Measurements from ENCODE around the gene GANAB. TPM values are rescaled to one million over a fixed set of nuclear protein-coding genes. Genes with fewer than 3 reads are reported as not detected.

GANAB gene
- total and polyA plus RNA-seq, 2 of the 13 experiments (the other 11 are each of a cell fraction or from before 2014, with no cell fraction given) = 99.5 to 234 TPM

DNA sequence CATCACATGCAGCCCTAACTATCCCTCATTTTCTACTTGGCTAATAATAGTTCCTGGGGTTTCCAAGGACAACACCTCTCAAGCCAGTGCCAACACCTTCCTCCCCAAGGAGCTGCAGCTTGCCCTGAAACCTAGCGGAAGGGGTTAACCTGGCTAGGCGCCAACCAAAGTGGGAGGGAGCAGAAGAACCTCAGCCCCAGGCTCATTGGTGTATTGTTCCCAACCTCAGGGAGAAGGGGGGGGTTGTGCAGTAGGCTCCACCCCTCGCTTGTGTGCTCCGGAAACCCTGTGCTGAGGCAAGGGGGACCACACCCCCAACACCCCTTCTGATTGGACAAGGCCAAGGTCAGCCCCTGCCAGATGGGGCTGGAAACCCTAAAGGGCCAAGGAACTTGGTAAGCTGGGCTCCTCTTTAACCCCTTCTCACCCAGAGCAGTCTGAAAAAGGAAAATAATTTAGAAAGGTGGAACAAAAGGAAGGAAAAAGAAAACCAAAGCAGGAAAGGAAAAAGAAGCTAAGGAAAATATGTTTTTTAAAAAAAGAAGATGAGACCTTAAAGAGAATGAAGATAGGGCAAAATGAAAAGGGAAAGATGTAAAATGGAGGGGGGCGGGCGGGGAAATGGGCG lies 47.2 kb downstream of the GANAB start (continued):
- peak; percentile 88; the same call in 1 of the 2 replicates for TF ChIP-seq HMGXB3 (CRISPR knock-in tag; IDR thresholded peaks at IDR 0.05; ENCODE audit: borderline replicate concordance)
- 0 out of 2 replicates have a peak, but pooled peaks have one; percentile 26 for TF ChIP-seq GTF2F1 (IDR thresholded peaks at IDR 0.05; ENCODE audit: low read length)
- no peak for TF ChIP-seq ZNF224 (CRISPR knock-in tag; IDR thresholded peaks at IDR 0.05)
- TF ChIP-seq, protein P1, sequence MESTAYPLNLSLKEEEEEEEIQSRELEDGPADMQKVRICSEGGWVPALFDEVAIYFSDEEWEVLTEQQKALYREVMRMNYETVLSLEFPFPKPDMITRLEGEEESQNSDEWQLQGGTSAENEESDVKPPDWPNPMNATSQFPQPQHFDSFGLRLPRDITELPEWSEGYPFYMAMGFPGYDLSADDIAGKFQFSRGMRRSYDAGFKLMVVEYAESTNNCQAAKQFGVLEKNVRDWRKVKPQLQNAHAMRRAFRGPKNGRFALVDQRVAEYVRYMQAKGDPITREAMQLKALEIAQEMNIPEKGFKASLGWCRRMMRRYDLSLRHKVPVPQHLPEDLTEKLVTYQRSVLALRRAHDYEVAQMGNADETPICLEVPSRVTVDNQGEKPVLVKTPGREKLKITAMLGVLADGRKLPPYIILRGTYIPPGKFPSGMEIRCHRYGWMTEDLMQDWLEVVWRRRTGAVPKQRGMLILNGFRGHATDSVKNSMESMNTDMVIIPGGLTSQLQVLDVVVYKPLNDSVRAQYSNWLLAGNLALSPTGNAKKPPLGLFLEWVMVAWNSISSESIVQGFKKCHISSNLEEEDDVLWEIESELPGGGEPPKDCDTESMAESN (CRISPR knock-in tag; conservative IDR thresholded peaks at IDR 0.05) = no peak
- TF ChIP-seq ARNT2 (CRISPR knock-in tag; IDR thresholded peaks at IDR 0.05; ENCODE audit: low read depth) = 0 out of 2 replicates have a peak, but pooled peaks have one; percentile 46
- TF ChIP-seq KLF12 (CRISPR knock-in tag; IDR thresholded peaks at IDR 0.05; ENCODE audit: borderline replicate concordance) = peak; percentile 88
- TF ChIP-seq RFXAP (CRISPR knock-in tag; IDR thresholded peaks at IDR 0.05; ENCODE audit: borderline replicate concordance) = peak; percentile 88; the same call in 1 of the 2 replicates
- no peak for TF ChIP-seq IRX3 (CRISPR knock-in tag; IDR thresholded peaks at IDR 0.05; ENCODE audit: borderline replicate concordance, low read depth)
- no peak for TF ChIP-seq REST (IDR thresholded peaks at IDR 0.05; ENCODE audit: borderline replicate concordance in 1 of 2, low read depth in 1 of 2, low read length in 2 of 2)
- no peak for TF ChIP-seq AKAP8 (CRISPR knock-in tag; IDR thresholded peaks at IDR 0.05)
- no peak for TF ChIP-seq SUZ12 (IDR thresholded peaks at IDR 0.05; ENCODE audit: low read depth, low read length)
- no peak for TF ChIP-seq ATF7 (IDR thresholded peaks at IDR 0.05)
- no peak for TF ChIP-seq ATF7 (CRISPR knock-in tag; IDR thresholded peaks at IDR 0.05)
- peak; percentile 87 for TF ChIP-seq GABPB1 (CRISPR knock-in tag; IDR thresholded peaks at IDR 0.05)
- no peak for TF ChIP-seq ZSCAN30 (CRISPR knock-in tag; IDR thresholded peaks at IDR 0.05)
- TF ChIP-seq HOXD1 (CRISPR knock-in tag; IDR thresholded peaks at IDR 0.05) = peak; percentile 72; the same call in 1 of the 2 replicates
